HG02759 (cell line): ENCODE measurements around the gene UBTF.

Experiments used
- ATAC-seq: cut with Tn5 transposase; IDR thresholded peaks from one replicate; pipeline ENCODE4 v1.9.1; 2021; ENCODE audit warnings: mild to moderate bottlenecking, moderate library complexity; ENCODE audit not compliant: unreplicated experiment

The UBTF gene

DNA sequence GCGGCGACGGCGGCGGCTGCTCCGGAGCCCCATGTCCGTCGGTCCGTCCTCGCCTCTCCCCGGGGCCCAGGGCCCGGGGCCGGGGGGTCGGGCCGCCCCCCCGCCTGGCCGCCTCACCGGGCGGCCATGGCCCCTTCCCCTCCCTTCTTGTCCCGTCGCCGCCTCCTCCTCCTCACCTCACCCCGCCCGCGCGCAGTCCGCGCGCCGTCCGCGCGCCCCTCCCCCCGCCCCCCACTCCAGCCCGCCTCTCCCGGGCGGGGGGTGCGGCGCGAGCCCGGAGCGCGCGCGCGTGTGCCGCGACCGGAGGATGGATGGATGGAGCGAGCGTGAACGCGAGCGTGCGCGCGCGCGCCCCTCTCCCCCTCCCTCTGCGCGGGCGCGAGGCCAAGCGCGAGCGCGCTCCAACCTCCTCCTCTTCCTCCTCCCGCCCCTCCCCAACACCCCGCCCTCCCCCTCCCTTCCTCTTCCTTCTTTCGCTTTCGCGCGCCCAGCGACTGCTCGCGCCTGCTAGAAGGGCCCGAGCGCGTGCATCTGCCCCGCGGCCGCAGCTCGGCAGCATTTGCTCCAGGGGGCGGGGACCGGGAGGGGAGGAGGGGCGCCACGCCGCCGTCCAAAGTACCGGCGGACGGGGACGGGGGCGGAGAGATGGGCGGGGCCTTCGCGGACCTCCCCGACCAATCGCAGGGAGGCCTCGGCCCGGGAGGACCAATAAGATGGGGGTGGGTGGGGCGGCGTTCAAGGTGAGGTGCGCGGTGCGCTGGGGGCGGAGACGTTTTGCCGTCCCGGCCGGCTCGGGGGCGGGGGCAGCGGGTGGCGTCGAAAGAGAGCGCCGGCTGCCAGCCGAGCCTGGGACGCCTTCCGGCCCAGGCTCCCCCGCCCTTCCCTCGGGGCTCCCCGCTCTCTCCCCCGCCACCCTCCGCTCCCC is 19.7 kb downstream of the UBTF start, which contains the start of gene ATXN7L3:
Gene ATXN7L3 (minus strand): TSS at position 332 of the 925 bp plus-strand sequence. CDS start 1,814 bp downstream, outside the sequence.
- peak; percentile 67 for ATAC-seq

DNA sequence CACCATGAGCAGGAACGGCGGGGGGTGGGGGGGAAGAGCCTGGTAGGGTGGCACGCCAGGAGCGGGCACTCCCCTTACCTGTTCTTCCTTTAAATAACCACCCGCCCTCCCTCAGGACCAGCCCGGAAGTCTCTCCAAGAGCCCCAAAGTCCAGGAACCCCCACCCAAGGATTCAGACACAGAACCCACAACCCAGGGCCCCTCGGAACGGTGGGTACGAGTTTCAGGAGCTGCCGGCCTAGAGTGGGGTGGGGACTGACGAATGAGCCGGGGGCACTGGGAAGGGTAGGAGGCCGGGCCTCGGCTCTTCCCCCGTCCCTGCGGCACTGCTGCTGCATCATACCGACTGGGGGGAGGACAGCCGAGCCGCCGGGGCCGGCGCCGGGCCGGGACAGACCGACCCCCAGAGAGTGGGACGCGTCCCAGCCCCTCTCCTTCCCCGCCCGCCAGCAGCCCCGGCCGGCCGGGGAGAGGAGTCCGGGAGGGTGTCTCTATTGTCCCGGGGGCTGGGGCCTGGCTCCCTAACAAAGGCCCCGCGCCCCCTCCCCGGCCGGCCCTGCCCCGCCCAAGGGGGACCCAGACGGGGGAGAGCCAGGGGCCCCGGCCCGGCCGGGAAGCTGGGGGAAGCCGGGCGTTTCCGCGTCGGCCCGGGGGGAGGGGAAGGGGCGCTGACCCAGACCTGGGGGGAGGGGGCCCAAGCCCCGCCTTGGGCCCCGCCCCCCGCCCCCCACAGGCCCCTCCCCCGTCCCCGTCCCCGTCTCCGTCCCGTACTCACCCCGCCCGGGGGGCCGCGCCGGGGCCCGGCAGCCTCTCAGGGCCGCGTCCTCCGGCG is 20.5 kb downstream of the UBTF start:
- ATAC-seq = peak; percentile 33

DNA sequence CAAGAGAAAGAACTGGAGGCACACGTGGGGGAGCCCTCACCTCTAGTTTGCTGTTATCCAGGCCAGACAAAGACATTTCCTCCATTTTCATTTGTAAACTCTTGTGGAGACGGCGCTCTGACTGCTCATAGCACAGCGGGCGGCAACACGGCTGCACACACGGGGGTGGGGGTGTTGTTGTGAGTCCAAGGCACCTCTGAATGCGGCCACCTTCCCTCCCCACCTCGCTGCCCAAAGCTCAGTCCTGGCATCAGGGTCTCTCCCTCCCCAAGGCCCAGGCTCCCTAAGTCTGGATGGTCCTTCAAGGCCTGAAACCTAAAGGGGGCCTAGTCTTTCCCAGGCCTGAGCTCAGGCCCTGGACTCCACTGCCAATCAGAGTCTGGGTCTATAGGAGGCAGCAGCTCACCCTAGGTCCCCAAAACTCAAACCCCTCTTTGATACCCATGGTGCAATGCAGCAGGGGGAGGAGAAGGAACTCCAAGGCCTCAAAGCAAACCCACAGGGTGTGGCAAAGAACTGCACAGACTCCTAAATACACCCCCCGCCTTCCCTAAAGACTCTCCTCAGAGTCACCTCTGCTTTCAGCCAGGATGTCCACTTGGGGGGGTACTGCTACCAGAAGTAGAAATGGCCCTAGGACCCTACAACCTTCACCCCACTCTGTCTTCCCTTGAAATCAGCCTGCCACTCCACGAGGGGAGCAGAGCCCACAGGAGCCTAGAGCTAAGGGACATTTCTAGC is 21.3 kb downstream of the UBTF start:
- no peak for ATAC-seq

DNA sequence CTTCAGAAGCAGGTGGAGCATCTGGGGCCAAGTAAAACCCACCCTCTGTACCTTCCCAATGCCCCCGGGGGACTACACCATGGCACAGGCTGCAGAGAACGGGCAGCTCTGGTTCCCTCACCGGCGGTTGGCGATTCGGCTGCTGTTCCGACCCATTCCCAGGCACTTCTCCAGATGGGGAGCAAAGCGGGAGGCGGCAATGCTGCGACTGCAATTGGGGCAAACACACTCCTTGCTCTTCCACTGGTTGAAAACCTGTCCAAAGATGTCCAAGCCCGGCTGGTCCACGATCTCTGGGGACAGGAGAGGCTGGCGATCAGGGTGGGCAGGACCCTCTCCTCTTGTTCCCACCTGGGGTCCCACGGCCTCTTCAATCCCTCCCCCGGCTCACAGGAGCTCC is 22.4 kb downstream of the UBTF start:
- no peak for ATAC-seq

DNA sequence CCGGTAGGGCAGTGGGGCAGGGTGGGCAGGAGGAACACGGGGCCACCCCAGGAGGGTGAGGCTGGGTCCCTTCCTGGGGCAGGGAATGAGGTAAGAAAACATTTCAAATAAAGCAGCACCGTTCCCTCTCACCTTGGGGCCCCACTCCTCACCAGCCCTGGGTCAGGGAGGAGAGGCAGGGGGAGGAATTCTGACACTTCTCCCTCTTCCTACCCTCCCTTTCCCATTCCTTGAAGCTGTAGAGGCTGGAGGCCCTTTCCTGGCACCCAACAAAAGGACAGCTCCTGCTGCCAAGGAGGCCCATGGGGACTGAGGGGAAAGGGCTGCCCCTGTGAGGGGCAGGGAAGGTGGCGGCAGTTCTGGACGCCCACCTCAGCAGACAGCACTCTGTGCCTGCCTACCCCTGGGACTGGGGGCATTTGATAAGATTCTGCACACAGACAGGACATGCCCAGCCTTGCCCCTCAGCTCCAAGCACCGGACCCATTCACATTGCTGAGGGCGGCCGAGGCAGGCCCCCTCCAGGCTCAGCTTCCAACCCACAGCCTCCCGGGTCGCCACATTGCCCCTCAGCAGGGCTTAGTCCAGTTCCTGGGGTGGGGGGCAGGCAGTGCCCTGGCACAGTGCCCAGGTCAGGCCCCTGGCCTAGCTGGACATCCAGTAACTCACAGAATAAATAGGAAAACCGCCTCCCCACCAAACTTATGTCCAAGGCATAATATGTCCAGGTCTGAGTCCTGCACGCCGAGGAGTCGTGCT is 26.0 kb downstream of the UBTF start:
- no peak for ATAC-seq

DNA sequence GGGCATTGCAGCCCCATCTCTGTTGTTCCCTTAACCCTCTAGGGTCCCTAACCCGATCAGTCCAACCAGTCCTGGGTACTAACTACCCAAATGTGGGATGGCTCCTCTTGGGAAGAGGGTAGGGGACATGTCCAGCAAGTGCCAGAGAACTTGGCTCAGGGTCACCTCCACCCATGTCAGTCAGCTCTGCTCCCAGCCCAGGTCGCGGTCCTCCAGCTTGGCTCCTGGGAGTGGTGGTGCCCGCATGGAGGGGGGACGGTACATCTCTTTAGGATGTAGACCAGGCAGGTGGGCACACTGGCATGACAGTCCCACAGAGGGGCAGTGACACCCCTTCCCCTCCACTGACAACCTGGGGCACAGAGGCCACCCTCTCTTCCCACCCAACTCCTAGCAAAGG is 26.7 kb downstream of the UBTF start:
- ATAC-seq = no peak

DNA sequence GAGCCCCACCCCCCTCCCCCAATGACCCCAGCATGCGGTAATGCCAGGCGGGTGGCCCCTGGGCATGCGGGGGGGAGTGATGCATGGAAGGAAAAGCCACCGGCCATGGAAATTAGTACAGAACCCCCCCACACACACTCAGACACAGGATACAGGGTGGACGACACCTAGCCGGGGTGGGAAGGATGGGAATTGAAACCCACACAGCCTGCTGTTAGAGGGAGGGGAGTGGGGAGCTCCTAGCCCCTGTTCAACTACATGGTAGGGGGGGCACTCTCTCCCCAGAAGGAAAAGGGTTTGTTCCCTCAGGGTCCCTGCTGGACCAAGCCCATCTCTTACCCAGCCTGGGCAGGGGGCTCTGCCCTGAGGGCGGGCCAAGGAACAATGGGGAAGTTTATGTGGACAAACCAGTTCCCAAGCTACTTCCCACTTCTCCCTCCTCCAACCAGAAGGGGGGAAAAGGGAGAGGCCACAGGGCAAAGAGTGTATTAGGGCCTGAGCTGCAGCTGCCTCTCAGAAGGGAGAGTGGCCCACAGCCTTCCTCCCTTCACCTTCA is 27.5 kb downstream of the UBTF start:
- ATAC-seq = no peak

DNA sequence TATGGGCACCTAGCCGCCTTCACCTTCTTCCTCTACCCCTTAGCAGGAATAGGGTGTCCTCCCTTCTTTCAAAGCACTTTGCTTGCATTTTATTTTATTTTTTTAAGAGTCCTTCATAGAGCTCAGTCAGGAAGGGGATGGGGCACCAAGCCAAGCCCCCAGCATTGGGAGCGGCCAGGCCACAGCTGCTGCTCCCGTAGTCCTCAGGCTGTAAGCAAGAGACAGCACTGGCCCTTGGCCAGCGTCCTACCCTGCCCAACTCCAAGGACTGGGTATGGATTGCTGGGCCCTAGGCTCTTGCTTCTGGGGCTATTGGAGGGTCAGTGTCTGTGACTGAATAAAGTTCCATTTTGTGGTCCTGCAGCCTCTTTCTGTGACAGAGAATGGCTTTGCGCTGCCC is 28.1 kb downstream of the UBTF start:
- ATAC-seq = no peak

DNA sequence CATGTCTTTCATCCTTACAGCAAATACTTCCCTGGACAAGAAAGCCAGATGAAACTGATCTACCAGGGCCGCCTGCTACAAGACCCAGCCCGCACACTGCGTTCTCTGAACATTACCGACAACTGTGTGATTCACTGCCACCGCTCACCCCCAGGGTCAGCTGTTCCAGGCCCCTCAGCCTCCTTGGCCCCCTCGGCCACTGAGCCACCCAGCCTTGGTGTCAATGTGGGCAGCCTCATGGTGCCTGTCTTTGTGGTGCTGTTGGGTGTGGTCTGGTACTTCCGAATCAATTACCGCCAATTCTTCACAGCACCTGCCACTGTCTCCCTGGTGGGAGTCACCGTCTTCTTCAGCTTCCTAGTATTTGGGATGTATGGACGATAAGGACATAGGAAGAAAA is 29.0 kb downstream of the UBTF start:
- no peak for ATAC-seq

DNA sequence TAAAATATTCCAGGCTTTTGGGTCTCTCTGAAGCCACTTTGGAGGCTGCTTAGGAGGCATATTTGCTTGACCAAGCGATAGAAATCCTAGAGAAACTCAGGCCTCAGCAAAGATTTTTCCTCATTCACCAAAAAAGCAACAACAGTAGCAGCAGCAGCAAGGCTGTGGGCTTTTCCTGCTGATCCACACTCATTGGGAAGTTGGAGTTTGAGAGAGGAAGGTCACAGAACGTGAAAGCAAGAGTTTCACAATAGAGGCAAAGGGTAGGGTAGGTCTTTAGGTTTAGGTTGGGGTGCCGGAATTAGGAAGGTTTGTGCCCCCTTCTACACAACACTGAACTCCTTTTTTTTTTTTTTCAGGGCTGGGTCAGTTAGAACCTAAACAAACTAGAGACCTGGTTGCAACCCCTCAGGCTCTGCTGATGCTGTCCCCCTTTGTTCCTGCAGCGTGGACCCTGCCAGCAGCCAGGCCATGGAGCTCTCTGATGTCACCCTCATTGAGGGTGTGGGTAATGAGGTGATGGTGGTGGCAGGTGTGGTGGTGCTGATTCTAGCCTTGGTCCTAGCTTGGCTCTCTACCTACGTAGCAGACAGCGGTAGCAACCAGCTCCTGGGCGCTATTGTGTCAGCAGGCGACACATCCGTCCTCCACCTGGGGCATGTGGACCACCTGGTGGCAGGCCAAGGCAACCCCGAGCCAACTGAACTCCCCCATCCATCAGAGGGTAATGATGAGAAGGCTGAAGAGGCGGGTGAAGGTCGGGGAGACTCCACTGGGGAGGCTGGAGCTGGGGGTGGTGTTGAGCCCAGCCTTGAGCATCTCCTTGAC is 30.7 kb downstream of the UBTF start:
- no peak for ATAC-seq

DNA sequence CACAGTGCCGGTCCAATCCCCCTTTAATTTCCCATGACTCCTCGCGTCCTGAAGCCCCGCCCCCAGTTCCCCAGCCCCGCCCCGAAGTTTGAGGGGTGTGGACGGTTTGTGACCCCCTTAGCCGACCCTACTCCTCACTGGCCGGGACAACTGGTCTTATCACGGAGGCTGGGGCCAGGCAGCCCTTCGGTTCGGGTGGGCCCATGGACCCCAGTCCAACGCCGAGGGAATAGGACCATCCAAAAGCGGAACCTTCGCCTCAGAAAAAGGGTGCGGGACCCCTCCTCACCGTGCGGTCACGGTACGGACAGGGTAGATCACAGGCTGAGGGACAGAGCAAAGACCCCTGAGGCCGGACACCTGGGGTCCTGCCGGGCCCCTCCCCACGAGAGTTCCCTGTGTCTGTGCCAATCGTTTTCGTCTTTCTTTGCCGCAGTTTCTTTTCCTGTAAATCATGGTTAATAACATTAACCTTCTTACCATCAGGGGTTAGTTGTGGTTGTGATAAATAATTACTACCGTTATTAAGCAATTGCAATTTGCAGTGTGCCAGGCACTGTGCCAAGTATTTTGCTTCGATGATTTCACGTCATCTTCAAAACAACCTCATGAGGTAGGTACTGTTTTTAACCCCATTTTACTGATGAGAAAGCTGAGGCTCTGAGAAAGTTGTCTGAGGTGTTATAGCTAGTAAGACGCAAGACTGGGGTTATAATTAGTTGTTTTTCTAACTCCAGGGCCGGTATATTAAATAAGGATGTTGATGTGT is 32.2 kb downstream of the UBTF start:
- peak; percentile 49 for ATAC-seq

DNA sequence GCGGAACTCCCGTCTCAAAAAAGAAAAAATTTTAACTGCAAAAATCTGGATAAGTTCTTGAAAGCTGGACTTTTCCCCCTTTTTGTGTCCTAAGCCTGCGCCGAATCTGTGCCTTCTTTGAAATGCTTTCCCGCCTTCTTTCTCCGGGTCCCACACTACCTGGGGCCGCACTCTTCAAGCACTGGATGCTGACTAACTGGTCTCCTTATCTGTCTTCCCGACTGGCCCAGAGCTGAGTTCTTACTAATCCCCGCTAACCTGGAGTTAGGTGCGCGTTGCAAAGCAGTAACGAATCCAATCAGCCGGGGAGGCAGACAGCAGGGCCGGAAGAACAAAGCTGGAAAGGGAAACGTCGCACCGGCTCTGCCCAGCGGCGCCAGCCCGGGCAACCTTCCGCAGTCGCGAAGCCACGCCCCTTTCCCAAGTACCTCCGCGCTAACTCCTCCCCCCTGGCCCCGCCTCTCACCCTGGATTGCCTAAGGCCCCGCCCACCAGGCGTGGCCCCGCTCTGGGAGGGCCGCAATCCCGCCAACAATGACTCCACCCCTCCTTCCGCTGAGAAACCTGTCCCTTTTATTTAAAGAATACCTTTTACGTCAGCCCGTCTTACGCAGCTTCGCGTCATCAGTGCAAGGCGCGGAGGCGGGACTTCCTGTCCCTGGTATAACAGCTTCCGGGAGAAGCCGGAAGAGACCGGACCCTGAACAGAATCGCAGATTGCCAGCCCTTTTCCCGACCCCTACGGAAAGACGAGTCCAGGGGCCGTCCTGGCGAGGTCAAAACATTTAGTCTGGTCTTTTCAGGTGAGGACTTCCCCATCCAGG is 33.0 kb downstream of the UBTF start, which contains the start of gene TMUB2:
Gene TMUB2 (plus strand): TSS at position 666 of the 824 bp plus-strand sequence. CDS start 737 bp downstream, outside the sequence.
- ATAC-seq = peak; percentile 86

DNA sequence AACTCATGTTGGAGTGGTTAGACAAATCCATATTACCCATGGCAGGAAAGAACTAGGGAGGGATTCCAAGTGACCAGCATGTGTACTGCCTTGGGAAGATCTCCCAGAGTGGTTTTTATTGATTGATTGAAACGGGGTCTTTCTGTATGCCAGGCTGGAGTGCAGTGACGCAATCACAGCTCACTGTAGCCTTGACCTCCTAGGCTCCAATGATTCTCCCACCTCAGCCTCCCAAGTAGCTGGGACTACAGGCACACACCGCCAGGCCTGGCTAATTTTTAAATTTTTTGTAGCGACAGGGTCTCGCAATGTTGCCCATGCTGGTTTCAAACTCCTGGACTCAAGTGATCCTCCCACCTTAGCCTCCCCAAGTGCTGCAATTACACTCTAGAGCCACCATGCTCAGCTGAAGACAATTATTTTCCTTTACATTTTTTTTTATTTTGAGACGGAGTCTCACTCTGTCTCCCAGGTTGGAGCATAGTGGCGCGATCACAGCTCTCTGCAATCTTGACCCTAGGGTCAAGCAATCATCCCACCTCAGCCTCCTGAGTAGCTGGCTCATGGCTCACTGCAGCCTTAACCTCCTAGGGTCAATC is 35.2 kb downstream of the UBTF start:
- ATAC-seq = no peak

DNA sequence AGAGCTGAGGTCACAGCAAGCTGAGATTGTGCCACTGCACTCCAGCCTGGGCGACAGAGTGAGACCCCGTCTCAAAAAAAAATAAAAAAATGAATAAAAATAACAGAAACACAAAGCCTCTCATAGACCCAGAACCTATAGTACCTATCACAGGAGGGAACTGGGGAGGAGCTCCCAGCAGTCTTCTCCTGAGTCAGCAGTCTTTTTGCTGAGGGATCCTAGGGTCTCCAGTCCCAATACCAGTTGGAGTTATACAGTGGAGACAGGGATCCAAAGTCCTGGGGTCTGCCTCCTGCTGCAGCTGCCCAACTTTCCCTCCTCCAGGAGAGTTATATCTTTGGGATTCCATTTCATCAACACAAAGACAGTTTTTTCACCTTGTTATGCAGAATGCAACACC is 36.5 kb downstream of the UBTF start:
- ATAC-seq = no peak

DNA sequence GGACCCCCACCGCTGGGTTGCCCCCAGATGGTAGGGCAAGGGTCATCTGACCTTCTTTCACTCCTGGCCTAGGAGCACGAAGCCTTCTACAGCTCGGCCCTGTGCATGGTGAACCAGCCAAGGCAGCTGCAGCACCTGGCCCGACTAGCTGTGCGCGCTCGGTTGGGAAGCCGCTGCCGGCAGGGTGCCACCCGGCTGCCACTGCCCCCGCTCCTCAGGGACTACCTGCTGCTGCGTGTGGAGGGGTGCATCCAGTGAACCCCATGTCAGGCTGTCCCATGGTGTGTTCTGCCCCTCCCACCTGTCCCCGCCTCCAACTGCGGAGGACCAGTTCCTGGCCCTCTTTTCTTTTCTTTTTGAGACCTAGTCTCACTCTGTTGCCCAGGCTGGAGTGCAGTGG is 41.3 kb downstream of the UBTF start:
- no peak for ATAC-seq

DNA sequence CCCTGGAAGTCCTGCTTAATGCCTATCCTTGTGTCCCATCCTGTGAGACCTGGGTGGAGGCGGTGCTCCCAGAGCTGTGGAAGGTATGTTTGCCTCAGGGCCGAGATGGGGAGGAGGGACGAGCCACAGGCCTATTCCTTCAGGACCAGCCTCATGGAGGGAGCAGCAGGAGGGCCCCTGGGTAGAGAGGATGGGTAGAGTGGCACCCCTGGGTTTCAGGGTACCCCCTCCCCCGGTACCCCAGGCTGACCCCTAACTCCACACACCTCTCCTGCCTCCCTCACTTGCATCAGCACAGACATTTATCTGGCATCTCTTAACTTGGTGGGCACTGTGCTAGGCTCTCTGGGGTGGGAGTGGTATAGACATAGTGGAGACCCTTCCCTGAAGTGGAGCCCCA is 41.8 kb downstream of the UBTF start:
- no peak for ATAC-seq
